Parathyroid adenoma (tissue), 2 donors: ENCODE results near the gene RHOT1.

Experiments used
- H2AFZ ChIP-seq: fragments of 300-600 bp; sonication (generic); one replicate; pipeline ENCODE4 v1.7.0; 2017; ENCODE audit warnings: antibody characterized with exemption, mild to moderate bottlenecking
- H3K27ac ChIP-seq: fragments of 300-600 bp; sonication (generic); one replicate; pipeline ENCODE4 v1.7.0; 2017
- H3K27me3 ChIP-seq: fragments of 300-600 bp; sonication (generic); one replicate; pipeline ENCODE4 v1.7.0; 2017; ENCODE audit warnings: low read length; ENCODE audit not compliant: control insufficient read depth, insufficient read depth
- H3K36me3 ChIP-seq: fragments of 300-600 bp; sonication (generic); one replicate; pipeline ENCODE4 v1.7.0; 2017; ENCODE audit warnings: low read length; ENCODE audit not compliant: control insufficient read depth, insufficient read depth
- H3K4me1 ChIP-seq: fragments of 300-600 bp; sonication (generic); one replicate; pipeline ENCODE4 v1.7.0; 2017; ENCODE audit warnings: control low read depth
- H3K4me2 ChIP-seq: fragments of 300-600 bp; sonication (generic); one replicate; pipeline ENCODE4 v1.7.0; 2017; ENCODE audit warnings: low read length
- H3K4me3 ChIP-seq: fragments of 300-600 bp; sonication (generic); one replicate; pipeline ENCODE4 v1.7.0; 2017; ENCODE audit warnings: low read depth, low read length
- H3K79me2 ChIP-seq: fragments of 300-600 bp; sonication (generic); one replicate; pipeline ENCODE4 v1.7.0; 2017; ENCODE audit warnings: control low read depth
- H3K9ac ChIP-seq: fragments of 300-600 bp; sonication (generic); one replicate; pipeline ENCODE4 v1.7.0; 2017; ENCODE audit warnings: mild to moderate bottlenecking
- H3K9me3 ChIP-seq: fragments of 300-600 bp; sonication (generic); one replicate; pipeline ENCODE4 v1.7.0; 2017; ENCODE audit warnings: low read length; ENCODE audit not compliant: control insufficient read depth
- CTCF ChIP-seq: fragments of 300-600 bp; sonication (generic); IDR thresholded peaks from one replicate; pipeline ENCODE4 v1.7.0; 2017; ENCODE audit warnings: antibody characterized with exemption, mild to moderate bottlenecking
- donor health status: primary hyperparathyroidism.

The RHOT1 gene

DNA sequence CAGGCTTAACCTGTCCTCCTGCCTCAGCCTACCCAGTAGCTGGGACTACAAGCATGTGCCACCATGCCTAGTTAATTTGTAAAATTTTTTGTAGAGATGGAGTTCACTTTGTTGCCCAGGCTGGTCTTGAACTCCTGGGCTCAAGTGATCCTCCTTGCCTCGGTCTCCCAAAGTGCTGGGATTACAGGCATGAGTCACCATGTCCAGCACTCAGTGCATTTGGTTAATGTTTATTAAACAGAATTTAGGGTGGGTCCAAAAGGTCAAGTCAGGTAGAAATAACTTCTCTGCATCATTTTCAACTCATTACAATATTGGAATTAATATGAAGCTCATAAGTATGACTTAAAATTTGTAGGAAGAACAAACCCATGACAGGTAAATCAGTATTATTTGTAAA lies 55.7 kb downstream of the RHOT1 start:
- H3K27me3 ChIP-seq = no peaks in the 10 kb centered on the region
- TF ChIP-seq CTCF = no peak
- H3K79me2 ChIP-seq = no peaks in the 10 kb centered on the region

DNA sequence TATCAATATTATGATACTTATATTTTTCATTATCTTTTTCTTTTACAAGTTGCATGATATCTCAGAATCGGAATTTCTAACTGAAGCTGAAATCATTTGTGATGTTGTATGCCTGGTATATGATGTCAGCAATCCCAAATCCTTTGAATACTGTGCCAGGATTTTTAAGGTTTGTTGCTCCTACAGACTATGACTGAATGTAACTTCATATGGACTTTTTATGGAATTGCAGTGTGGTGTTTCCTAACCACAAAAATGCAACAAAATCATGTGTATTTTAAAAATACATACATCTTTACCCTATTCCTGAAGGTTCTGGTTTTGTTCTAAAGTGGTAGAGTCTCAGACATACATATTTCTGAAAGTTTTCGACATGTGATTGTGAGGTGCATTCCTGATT lies 64.6 kb downstream of the RHOT1 start:
- Histone ChIP-seq H3K4me1 (no peaks in the 10 kb centered on the region), H3K9ac (no peak overlapping the region), H3K27me3 (no peaks in the 10 kb centered on the region), H3K4me3 (no peak overlapping the region), H3K9me3 (no peaks in the 10 kb centered on the region), H3K79me2 (no peaks in the 10 kb centered on the region), H3K36me3 (no peaks in the 10 kb centered on the region), H2AFZ (no peak overlapping the region), H3K4me2 (no peak overlapping the region), H3K27ac (no peak overlapping the region)
- TF ChIP-seq CTCF = no peak

More for the DNA sequence above, 55.7 kb downstream of the RHOT1 start:
- Histone ChIP-seq H3K9me3 (no peaks in the 10 kb centered on the region), H2AFZ (no peak overlapping the region), H3K27ac (no peak overlapping the region), H3K4me1 (no peaks in the 10 kb centered on the region), H3K9ac (no peak overlapping the region), H3K4me2 (no peak overlapping the region), H3K36me3 (no peaks in the 10 kb centered on the region), H3K4me3 (no peak overlapping the region)

GRCh38 chr17:32208436-32208835 lies 66.1 kb downstream of the RHOT1 start:
- Histone ChIP-seq H3K36me3 (no peaks in the 10 kb centered on the region), H3K4me3 (no peak overlapping the region), H3K27ac (no peak overlapping the region), H3K79me2 (no peaks in the 10 kb centered on the region), H3K27me3 (no peaks in the 10 kb centered on the region), H3K9ac (no peak overlapping the region), H3K9me3 (no peaks in the 10 kb centered on the region), H3K4me2 (no peak overlapping the region), H2AFZ (no peak overlapping the region), H3K4me1 (no peaks in the 10 kb centered on the region)
- no peak for TF ChIP-seq CTCF

GRCh38 chr17:32209608-32210007 lies 67.3 kb downstream of the RHOT1 start:
- Histone ChIP-seq H3K4me2 (no peak overlapping the region), H3K27ac (no peak overlapping the region), H3K9me3 (no peaks in the 10 kb centered on the region), H3K27me3 (no peaks in the 10 kb centered on the region), H3K79me2 (no peaks in the 10 kb centered on the region), H2AFZ (no peak overlapping the region), H3K4me1 (no peaks in the 10 kb centered on the region), H3K9ac (no peak overlapping the region), H3K36me3 (no peaks in the 10 kb centered on the region), H3K4me3 (no peak overlapping the region)
- no peak for TF ChIP-seq CTCF

DNA sequence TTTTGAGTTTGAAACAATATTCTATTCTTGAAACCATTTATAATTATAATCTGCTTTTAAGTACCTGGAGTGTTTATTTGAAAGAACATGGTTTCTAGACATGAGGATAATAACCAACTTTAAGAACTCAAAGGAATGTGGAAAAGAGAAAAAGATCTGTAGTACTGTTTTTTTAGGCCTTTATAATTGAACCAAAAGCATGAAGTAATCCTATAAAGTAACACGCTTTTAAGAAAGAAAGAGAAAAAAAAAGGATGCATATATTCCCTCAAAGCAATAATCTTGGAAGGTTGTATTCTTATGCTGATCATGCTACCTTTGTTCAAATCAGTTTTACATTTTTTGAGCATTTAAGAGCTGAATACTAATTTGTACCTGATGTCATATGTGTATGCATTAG lies 69.4 kb downstream of the RHOT1 start:
- Histone ChIP-seq H3K9ac (no peak overlapping the region), H2AFZ (no peak overlapping the region), H3K27ac (no peak overlapping the region), H3K4me3 (no peak overlapping the region), H3K4me1 (no peaks in the 10 kb centered on the region), H3K36me3 (no peaks in the 10 kb centered on the region), H3K79me2 (no peaks in the 10 kb centered on the region), H3K9me3 (no peaks in the 10 kb centered on the region), H3K4me2 (no peak overlapping the region), H3K27me3 (no peaks in the 10 kb centered on the region)
- TF ChIP-seq CTCF = no peak
